ENCODE data around the gene AP1S1.
"Not testable (repeated sequence)": the region's sequence is repeated elsewhere in the genome, so short reads cannot be mapped to it uniquely, and the experiment has no call there.

- TF ChIP-seq CTCF (conservative IDR thresholded peaks at IDR 0.05); EZH2 (IDR thresholded peaks at IDR 0.05; ENCODE audit: low read depth): not testable (repeated sequence)
These were observed 21.4 kb upstream of the AP1S1 start for GRCh38 chr7:101132626-101133600.
